Epithelial cell of esophagus (primary cell): Measurements from ENCODE around the gene LYPD3.
A peak's percentile ranks its signal among the peaks of the same experiment; 100 is the strongest.
"Not testable (repeated sequence)": the region's sequence is repeated elsewhere in the genome, so short reads cannot be mapped to it uniquely, and the experiment has no call there.

Source experiments
- DNase-seq: peaks from one replicate; pipeline ENCODE4 v3.0.0; 2010; ENCODE audit warnings: low read depth
- H3K4me3 ChIP-seq: 2 replicates; pipeline ENCODE4 v1.5.1; 2011; ENCODE audit warnings: mild to moderate bottlenecking, low read length, control low read depth
- TF ChIP-seq, protein P1 (sequence below): IDR thresholded peaks from 2 replicates; pipeline ENCODE4 v1.5.1; 2011; ENCODE audit warnings: low read depth, mild to moderate bottlenecking, low read length, control low read depth, inconsistent platforms; ENCODE audit not compliant: insufficient read depth; ENCODE audit errors: missing control alignments

LYPD3 gene

GRCh38 chr19:43465468-43466120 lies at the start of gene LYPD3:
Gene LYPD3 (minus strand): TSS chr19:43465608. CDS start chr19:43465571, 37 bp downstream.
- DNase-seq, result peak; percentile 98
- TF ChIP-seq, protein P1, sequence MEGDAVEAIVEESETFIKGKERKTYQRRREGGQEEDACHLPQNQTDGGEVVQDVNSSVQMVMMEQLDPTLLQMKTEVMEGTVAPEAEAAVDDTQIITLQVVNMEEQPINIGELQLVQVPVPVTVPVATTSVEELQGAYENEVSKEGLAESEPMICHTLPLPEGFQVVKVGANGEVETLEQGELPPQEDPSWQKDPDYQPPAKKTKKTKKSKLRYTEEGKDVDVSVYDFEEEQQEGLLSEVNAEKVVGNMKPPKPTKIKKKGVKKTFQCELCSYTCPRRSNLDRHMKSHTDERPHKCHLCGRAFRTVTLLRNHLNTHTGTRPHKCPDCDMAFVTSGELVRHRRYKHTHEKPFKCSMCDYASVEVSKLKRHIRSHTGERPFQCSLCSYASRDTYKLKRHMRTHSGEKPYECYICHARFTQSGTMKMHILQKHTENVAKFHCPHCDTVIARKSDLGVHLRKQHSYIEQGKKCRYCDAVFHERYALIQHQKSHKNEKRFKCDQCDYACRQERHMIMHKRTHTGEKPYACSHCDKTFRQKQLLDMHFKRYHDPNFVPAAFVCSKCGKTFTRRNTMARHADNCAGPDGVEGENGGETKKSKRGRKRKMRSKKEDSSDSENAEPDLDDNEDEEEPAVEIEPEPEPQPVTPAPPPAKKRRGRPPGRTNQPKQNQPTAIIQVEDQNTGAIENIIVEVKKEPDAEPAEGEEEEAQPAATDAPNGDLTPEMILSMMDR, result no peak
- peak within 1 kb of the TSS; percentile 91 for H3K4me3 ChIP-seq

- not testable (repeated sequence) for DNase-seq, H3K4me3 ChIP-seq
Observed at GRCh38 chr19:43512399-43512798, 47.0 kb upstream of the LYPD3 start.

DNA sequence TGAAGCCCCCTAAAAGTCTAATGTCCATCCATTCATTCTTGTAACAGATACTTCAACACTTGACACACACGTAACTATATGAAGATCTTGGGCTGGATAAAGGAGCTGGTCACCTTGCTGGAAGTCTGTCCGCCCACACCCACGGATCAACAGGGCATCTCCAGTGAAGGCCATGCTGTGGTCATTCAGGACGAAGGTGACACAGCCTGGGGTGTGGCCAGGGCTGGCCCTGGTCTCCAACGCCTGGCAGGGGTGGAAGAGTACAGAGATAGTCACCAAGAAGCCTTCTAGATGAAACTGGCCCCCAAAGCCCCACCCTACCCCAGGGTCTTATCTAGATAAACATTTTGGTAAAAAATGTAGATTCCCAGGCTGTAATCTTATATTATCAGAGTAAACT lies 45.9 kb upstream of the LYPD3 start:
- no peak overlapping the region for H3K4me3 ChIP-seq
- TF ChIP-seq, protein P1, result no peak
- no peak for DNase-seq

DNA sequence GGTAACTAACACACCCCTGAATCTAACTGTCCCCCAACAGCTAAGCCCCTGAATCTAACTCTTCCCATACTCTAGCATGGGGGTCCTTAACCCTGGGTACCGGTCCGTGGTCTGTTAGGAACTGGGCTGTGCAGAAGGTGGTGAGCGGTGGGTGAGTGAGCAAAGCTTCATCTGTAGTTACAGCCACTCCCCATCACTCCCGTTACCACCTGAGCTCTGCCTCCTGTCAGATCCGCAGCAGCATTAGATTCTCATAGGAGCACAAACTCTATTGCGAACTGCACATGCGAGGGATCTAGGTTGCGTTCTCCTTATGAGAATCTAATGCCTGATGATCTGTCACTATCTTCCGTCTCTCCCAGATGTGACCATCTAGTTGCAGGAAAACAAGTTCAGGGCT lies 45.3 kb upstream of the LYPD3 start:
- no peak overlapping the region for H3K4me3 ChIP-seq
- TF ChIP-seq, protein P1, result no peak
- no peak for DNase-seq

DNA sequence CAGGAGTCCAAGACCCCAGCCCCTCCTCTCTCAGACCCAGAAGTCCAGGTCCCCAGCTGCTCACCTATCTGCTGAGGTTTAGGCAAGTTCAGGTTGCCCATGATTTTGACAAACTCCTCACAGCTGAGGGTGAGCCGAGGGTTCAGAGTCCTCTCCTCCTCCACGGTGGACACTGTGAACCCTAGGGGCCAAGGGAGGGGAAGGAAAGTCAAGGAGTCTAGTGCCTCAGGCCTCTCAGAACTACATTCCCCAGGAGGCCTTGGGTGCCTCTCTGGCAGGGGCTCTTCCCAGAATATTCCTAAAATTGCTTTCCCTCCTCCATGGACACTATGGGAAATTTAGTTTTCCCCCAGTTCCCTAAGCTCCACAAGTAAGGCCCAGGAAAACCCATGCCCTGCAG lies 42.5 kb upstream of the LYPD3 start:
- TF ChIP-seq, protein P1, result no peak
- no peak for DNase-seq
- no peak overlapping the region for H3K4me3 ChIP-seq

GRCh38 chr19:43506629-43507028 lies 41.2 kb upstream of the LYPD3 start:
- no peak for DNase-seq
- no peak overlapping the region for H3K4me3 ChIP-seq
- TF ChIP-seq, protein P1, result no peak

DNA sequence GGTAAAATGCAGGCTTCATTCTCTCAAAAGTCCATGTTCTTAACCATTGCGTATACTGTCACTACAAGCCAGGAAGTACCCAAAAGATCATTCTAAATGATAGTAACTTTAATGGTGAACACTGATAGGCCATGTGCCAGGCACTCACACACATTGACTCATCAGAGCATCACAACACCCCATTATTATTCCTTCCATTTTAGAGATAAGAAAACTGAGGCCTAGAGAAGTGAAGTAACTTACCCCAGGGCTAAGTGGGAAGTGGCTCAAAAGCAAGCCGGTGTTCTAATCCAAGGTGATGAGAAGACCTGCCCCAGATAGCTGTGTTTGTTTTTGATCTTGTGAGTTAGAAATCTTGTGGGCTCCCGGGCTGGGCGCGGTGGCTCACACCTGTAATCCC lies 40.5 kb upstream of the LYPD3 start:
- no peak for DNase-seq
- TF ChIP-seq, protein P1, result no peak
- H3K4me3 ChIP-seq, result no peak overlapping the region
